PC-3 (cell line): ENCODE measurements around the gene MAGEF1. TPM values are rescaled to one million over a fixed set of nuclear protein-coding genes. Genes with fewer than 3 reads are reported as not detected.

Experiments
- ATAC-seq: fragments of 200-7000 bp; cut with Tn5 transposase; 2 replicates; pipeline ENCODE4 v1.9.1; 2020; ENCODE audit warnings: mild to moderate bottlenecking, moderate library complexity
- BruUV-seq: library from RNA; stranded (reverse); fragments of 400-500 nt; replicated peaks from 2 replicates; lab custom pipeline; 2021; lab: Mats Ljungman, UMichigan
- CTCF ChIA-PET: fragments of 300-600 bp; sonication (Branson Sonifier 250); formaldehyde crosslinking; loops from one replicate; lab custom pipeline; 2022; ENCODE audit warnings: antibody characterized with exemption; lab: Charles Lee
- POLR2A ChIA-PET: fragments of 300-600 bp; sonication (Branson Sonifier 250); formaldehyde crosslinking; loops from one replicate; lab custom pipeline; 2022; ENCODE audit warnings: antibody characterized with exemption; ENCODE audit not compliant: unreplicated experiment; lab: Charles Lee
- DNase-seq: peaks from one replicate; pipeline ENCODE4 v3.0.0-alpha.2; 2015
- H2AFZ ChIP-seq: fragments of 300-600 bp; sonication (generic); 2 replicates; pipeline ENCODE4 v1.6.0; 2016; ENCODE audit warnings: antibody characterized with exemption, low read length
- H3F3A ChIP-seq: fragments of 300-600 bp; sonication (generic); one replicate; pipeline ENCODE4 v1.6.0; 2017; ENCODE audit warnings: antibody characterized with exemption, low read length, control low read depth, mild to moderate bottlenecking; ENCODE audit not compliant: unreplicated experiment
- H3K27ac ChIP-seq: fragments of 300-600 bp; sonication (generic); 2 replicates; pipeline ENCODE4 v1.5.1; 2016; ENCODE audit warnings: mild to moderate bottlenecking, low read length
- H3K27me3 ChIP-seq: fragments of 300-600 bp; sonication (generic); 2 replicates; pipeline ENCODE4 v1.6.1; 2016; ENCODE audit warnings: low read length, mixed read lengths
- H3K36me3 ChIP-seq: fragments of 300-600 bp; sonication (generic); 2 replicates; pipeline ENCODE4 v1.6.1; 2016; ENCODE audit warnings: low read depth, mixed run types, low read length, mixed read lengths
- H3K4me1 ChIP-seq: fragments of 300-600 bp; sonication (generic); 2 replicates; pipeline ENCODE4 v1.5.1; 2016; ENCODE audit warnings: low read length; ENCODE audit not compliant: insufficient read depth
- H3K4me2 ChIP-seq: fragments of 300-600 bp; sonication (generic); 2 replicates; pipeline ENCODE4 v1.6.0; 2016; ENCODE audit warnings: low read length
- H3K4me3 ChIP-seq: fragments of 300-600 bp; sonication (generic); 2 replicates; pipeline ENCODE4 v1.5.1; 2016; ENCODE audit warnings: mild to moderate bottlenecking, low read length, mixed read lengths
- H3K79me2 ChIP-seq: fragments of 300-600 bp; sonication (generic); 2 replicates; pipeline ENCODE4 v1.6.1; 2017; ENCODE audit warnings: low read length, mixed read lengths
- H3K9ac ChIP-seq: fragments of 300-600 bp; sonication (generic); 2 replicates; pipeline ENCODE4 v1.6.0; 2016; ENCODE audit warnings: mild to moderate bottlenecking, low read length
- H3K9me2 ChIP-seq: fragments of 300-600 bp; sonication (generic); replicated peaks from 2 replicates; pipeline ENCODE4 v1.6.1; 2016; ENCODE audit warnings: mixed run types, low read length, mixed read lengths
- H3K9me3 ChIP-seq: fragments of 300-600 bp; sonication (generic); 2 replicates; pipeline ENCODE4 v1.6.1; 2016; ENCODE audit warnings: low read length, mixed read lengths
- H4K20me1 ChIP-seq: fragments of 300-600 bp; sonication (generic); 2 replicates; pipeline ENCODE4 v1.6.1; 2016; ENCODE audit warnings: low read length, mixed read lengths
- CTCF ChIP-seq: fragments of 300-600 bp; sonication (generic); conservative IDR thresholded peaks from 2 replicates; pipeline ENCODE4 v1.5.1; 2017; ENCODE audit warnings: antibody characterized with exemption, low read depth, mild to moderate bottlenecking, low read length
- EZH2 ChIP-seq: fragments of 300-600 bp; sonication (generic); IDR thresholded peaks from one replicate; pipeline ENCODE4 v1.6.1; 2017; ENCODE audit warnings: antibody characterized with exemption, mild to moderate bottlenecking, low read length; ENCODE audit not compliant: unreplicated experiment
- EZH2phosphoT487 ChIP-seq: fragments of 300-600 bp; sonication (generic); IDR thresholded peaks from 2 replicates; pipeline ENCODE4 v1.6.1; 2018; ENCODE audit warnings: mild to moderate bottlenecking, antibody characterized with exemption, low read length, borderline replicate concordance
- intact Hi-C: fragments of 100-400 bp; cut with micrococcal nuclease; formaldehyde crosslinking; loops from 2 replicates; pipeline ENCODE4 v1.9.0; 2023
- total RNA-seq: library from RNA; depleted of rRNA; stranded (reverse); fragments of >200 nt; gene quantifications from 2 replicates; pipeline ENCODE4 v1.2.3, GENCODE V29; 2014

Gene MAGEF1
- total RNA-seq, 1 experiment from 2014 or later = 43.6 TPM

- H3K9me2 ChIP-seq = no peaks in the 10 kb centered on the region
- H3K4me2 ChIP-seq = no peak overlapping the region
- H3F3A ChIP-seq = no peaks in the 10 kb centered on the region
- peaks cover 8% of the 10 kb centered on the region for H3K4me1 ChIP-seq
- TF ChIP-seq CTCF (no peak), EZH2 (no peak), EZH2phosphoT487 (no peak)
- ATAC-seq (no peak), DNase-seq (no peak)
- 0 out of 2 replicates have a peak, but pooled peaks cover 4% of the 10 kb centered on the region for H3K27me3 ChIP-seq
- intact Hi-C loops = no loop called here
- BruUV-seq = no TSS peak
- ChIA-PET CTCF (no interaction called here), POLR2A (no interaction called here)
- no peaks in the 10 kb centered on the region for H3K36me3 ChIP-seq
- H3K9me3 ChIP-seq = no peaks in the 10 kb centered on the region
- no peak overlapping the region for H3K4me3 ChIP-seq
- no peak overlapping the region for H2AFZ ChIP-seq
- no peaks in the 10 kb centered on the region for H3K79me2 ChIP-seq
- no peak overlapping the region for H3K9ac ChIP-seq
- H4K20me1 ChIP-seq = no peaks in the 10 kb centered on the region
- H3K27ac ChIP-seq = no peak overlapping the region
Measured at GRCh38 chr3:184751204-184752040, 39.6 kb upstream of the MAGEF1 start.

- no peaks in the 10 kb centered on the region for H3K79me2 ChIP-seq
- no peaks in the 10 kb centered on the region for H3K9me2 ChIP-seq
- intact Hi-C loops = no loop called here
- no peak overlapping the region for H3K9ac ChIP-seq
- H4K20me1 ChIP-seq = no peaks in the 10 kb centered on the region
- no peak overlapping the region for H3K4me2 ChIP-seq
- TF ChIP-seq EZH2 = no peak
- TF ChIP-seq EZH2phosphoT487 = no peak
- TF ChIP-seq CTCF = no peak
- DNase-seq (no peak), ATAC-seq (no peak)
- H3K4me1 ChIP-seq = peaks cover 8% of the 10 kb centered on the region
- no peaks in the 10 kb centered on the region for H3K36me3 ChIP-seq
- no peak overlapping the region for H2AFZ ChIP-seq
- H3K27me3 ChIP-seq = 0 out of 2 replicates have a peak, but pooled peaks cover 4% of the 10 kb centered on the region
- no TSS peak for BruUV-seq
- H3K4me3 ChIP-seq = no peak overlapping the region
- POLR2A ChIA-PET = no interaction called here
- no peak overlapping the region for H3K27ac ChIP-seq
- H3F3A ChIP-seq = no peaks in the 10 kb centered on the region
- CTCF ChIA-PET = interaction anchor here (1.0 kb wide), 1 partner anchor 189 kb away, joined by 4 read pairs; no protein-coding TSS in a partner anchor
- no peaks in the 10 kb centered on the region for H3K9me3 ChIP-seq
Measured at GRCh38 chr3:184750349-184751083, 38.7 kb upstream of the MAGEF1 start.
